Measurements from ENCODE around the gene SLC16A6.
"Not testable (repeated sequence)": the region's sequence is repeated elsewhere in the genome, so short reads cannot be mapped to it uniquely, and the experiment has no call there.

Gene SLC16A6

DNA sequence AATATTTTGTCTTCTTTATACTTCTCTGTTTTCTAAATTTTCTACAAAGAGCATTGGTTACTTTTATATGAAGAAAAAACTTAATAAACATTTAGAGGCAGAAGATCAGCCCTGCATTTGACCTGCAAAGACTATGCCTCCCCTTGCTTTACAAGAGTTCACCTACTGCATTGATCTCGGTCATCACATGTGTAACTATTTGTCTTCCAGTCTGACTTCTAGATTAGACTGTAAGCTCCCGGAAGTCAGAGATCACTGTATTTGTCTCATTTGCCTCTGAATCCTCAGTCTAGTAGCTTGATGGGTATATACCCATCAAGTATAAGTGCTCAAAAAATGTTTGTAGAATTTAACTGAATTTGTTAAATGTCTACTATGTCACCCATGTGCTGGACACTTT, 70.7 kb downstream of the SLC16A6 start:
- DNase-seq (ENCODE audit: low read depth) = not testable (repeated sequence)

DNA sequence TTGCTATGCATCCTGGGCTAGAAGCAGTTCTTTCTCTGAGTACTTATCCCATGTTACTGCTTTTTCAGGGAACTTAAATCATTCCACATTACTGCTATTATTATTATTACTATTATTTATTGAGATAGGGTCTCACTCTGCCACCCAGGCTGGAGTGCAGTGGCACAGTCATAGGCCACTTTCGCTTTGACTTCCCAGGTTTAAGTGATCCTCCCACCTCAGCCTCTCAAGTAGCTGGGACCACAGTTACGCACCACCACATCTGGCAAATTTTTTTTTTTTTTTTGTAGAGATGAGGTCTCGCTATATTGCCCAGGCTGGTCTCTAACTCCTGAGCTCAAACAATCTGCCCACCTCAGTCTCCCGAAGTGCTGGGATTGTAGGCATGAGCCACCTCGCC, 71.5 kb downstream of the SLC16A6 start:
- not testable (repeated sequence) for DNase-seq (ENCODE audit: low read depth)
